Muscle of leg (tissue), 11 donors: Measurements from ENCODE around the gene IL21. TPM values are rescaled to one million over a fixed set of nuclear protein-coding genes. Genes with fewer than 3 reads are reported as not detected.
"Not testable (repeated sequence)": the region's sequence is repeated elsewhere in the genome, so short reads cannot be mapped to it uniquely, and the experiment has no call there.

Experiments used
- DNase-seq: peaks from one replicate; pipeline ENCODE4 v3.0.0; 2013
- H3K27ac ChIP-seq: one replicate; pipeline ENCODE4 v1.5.1; 2013; ENCODE audit warnings: mild to moderate bottlenecking, low read length, control low read depth
- H3K27me3 ChIP-seq: one replicate; pipeline ENCODE4 v1.6.1; 2013; ENCODE audit warnings: low read length; ENCODE audit not compliant: control insufficient read depth, insufficient read depth
- H3K36me3 ChIP-seq: one replicate; pipeline ENCODE4 v1.6.1; 2013; ENCODE audit warnings: low read length; ENCODE audit not compliant: control insufficient read depth, insufficient read depth
- H3K4me1 ChIP-seq: one replicate; pipeline ENCODE4 v1.6.1; 2013; ENCODE audit warnings: low read length; ENCODE audit not compliant: control insufficient read depth, insufficient read depth
- H3K4me3 ChIP-seq: one replicate; pipeline ENCODE4 v1.5.1; 2013; ENCODE audit warnings: low read length, control low read depth
- H3K9me3 ChIP-seq: replicated peaks from 2 replicates; pipeline ENCODE4 v1.6.1; 2013; ENCODE audit warnings: low read depth, low read length; ENCODE audit not compliant: control insufficient read depth
- WGBS: methylation state at CpG from one replicate; pipeline ENCODE4 v1.1.5; 2013; ENCODE audit warnings: missing lambda C conversion rate; ENCODE audit not compliant: insufficient coverage; 5-methylcytosine and 5-hydroxymethylcytosine counted together
- polyA plus RNA-seq, 8 donors: library from polyadenylated mRNA; unstranded; fragments of 120-200 nt; gene quantifications; one replicate each; pipeline versions ENCODE4 v1.2.1 to v1.2.3, GENCODE V29; 2013; ENCODE audit warnings: inconsistent platforms in 1 of 8, low replicate concordance in 1 of 8; ENCODE audit not compliant: insufficient read length in 8 of 8, insufficient read depth in 1 of 8
- total RNA-seq: library from RNA; stranded (reverse); fragments of 120-200 nt; gene quantifications from one replicate; pipeline ENCODE4 v1.2.4, GENCODE V29; 2013

Gene IL21
- total and polyA plus RNA-seq, 9 donors: 0.23 TPM; not detected in 8

DNA sequence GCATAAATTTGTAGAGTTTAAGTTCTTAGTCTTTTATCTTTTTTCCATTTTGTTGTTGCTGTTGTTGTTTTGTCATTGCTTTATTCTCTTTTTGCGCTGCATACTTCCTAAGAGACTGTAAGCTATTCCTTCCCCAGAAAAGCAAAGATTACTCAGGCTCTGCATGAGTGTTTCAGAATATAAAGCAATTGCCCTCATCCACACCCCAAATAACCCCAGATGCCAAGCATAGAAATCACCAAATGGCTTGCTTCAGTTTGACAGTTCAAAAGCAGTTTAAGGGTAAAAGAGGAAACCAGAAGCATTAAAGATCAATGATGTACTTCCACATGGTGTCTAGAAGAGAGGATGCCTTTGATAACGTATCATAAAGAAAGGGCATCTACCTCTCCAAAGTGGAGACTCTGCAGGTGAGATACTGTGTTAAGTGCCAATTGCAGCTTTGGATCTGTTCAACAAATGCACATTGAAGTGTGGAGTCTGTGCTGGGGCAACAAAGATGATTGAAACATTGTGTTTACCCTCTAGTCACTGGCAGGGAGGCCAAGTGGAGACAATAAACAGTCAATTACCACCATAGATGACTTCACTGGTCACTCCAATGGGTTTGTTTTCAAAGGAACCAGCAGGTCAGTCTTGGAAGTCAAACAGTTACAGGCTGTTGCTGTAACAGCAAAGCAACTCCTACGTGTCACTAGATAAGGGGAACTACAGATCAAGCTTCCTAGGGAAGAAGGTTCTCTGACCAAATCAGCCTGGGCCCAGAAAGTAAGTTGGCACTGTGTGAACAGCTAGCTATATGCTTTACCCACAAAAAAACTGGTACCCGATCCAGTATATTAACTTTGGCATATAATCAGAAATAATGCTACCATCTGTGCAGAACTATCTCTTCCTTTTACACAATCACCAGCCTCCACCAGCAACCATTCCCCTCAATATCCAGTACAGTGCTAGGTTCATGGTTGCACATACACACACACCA lies 40.6 kb upstream of the IL21 start:
- Histone ChIP-seq H3K4me3 (no peak overlapping the region), H3K27ac (no peak overlapping the region), H3K4me1 (no peaks in the 10 kb centered on the region), H3K27me3 (no peaks in the 10 kb centered on the region), H3K9me3 (peaks cover 5% of the 10 kb centered on the region), H3K36me3 (no peaks in the 10 kb centered on the region)
- no CpG with 5 or more reads among the region's 4 CpGs for WGBS
- DNase-seq: no peak

- WGBS: no CpG with 5 or more reads among the region's 1 CpG
- Histone ChIP-seq H3K9me3 (peaks cover 5% of the 10 kb centered on the region), H3K36me3 (no peaks in the 10 kb centered on the region), H3K27ac (no peak overlapping the region), H3K4me3 (no peak overlapping the region), H3K27me3 (no peaks in the 10 kb centered on the region), H3K4me1 (no peaks in the 10 kb centered on the region)
- DNase-seq: no peak
Observed at GRCh38 chr4:122658818-122659295, 38.0 kb upstream of the IL21 start.

DNA sequence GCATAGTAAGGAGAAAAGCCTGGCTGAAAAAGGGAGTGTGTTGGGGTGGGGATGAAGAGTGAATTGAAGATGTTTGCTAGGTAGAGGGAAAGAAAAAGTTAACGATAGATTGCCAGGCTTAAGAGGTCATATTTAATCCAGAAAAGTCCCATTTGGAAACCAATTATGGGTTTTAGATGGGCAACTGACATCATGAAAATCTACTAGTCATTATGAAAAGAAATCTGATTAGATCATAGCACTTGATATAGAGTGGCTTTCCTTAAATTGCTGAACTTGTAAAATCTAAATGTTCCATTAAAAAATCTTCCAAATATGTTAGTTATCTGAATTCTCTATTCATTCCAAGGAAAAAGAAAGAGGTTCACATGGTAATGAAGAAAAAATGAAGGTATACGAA lies 37.5 kb upstream of the IL21 start:
- Histone ChIP-seq H3K27ac (no peak overlapping the region), H3K4me1 (no peaks in the 10 kb centered on the region), H3K36me3 (no peaks in the 10 kb centered on the region), H3K27me3 (no peaks in the 10 kb centered on the region), H3K4me3 (no peak overlapping the region), H3K9me3 (peaks cover 5% of the 10 kb centered on the region)
- DNase-seq: no peak
- WGBS: no CpG with 5 or more reads among the region's 2 CpGs

GRCh38 chr4:122657553-122657952 lies 36.7 kb upstream of the IL21 start:
- Histone ChIP-seq H3K9me3 (peaks cover 5% of the 10 kb centered on the region), H3K4me1 (no peaks in the 10 kb centered on the region), H3K27ac (no peak overlapping the region), H3K4me3 (no peak overlapping the region), H3K36me3 (no peaks in the 10 kb centered on the region), H3K27me3 (no peaks in the 10 kb centered on the region)
- no peak for DNase-seq
- WGBS: no CpG with 5 or more reads among the region's 1 CpG

DNA sequence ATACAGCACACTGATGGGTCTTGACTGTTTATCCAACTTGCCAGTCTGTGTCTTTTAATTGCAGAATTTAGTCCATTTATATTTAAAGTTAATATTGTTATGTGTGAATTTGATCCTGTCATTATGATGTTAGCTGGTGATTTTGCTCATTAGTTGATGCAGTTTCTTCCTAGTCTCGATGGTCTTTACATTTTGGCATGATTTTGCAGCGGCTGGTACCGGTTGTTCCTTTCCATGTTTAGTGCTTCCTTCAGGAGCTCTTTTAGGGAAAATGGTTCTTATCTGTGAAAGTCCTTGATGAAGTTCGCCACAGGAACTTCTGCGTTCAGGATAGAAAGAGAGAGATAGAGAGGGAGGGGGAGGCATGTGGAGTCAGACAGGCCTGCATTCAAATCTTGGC lies 35.7 kb upstream of the IL21 start:
- not testable (repeated sequence) for H3K9me3 ChIP-seq, H3K36me3 ChIP-seq, H3K27ac ChIP-seq, H3K4me3 ChIP-seq, H3K27me3 ChIP-seq, DNase-seq, H3K4me1 ChIP-seq
- WGBS: 54% methylated on average over 2 of the region's 5 CpGs

- Histone ChIP-seq H3K27me3 (no peaks in the 10 kb centered on the region), H3K36me3 (no peaks in the 10 kb centered on the region), H3K9me3 (peaks cover 5% of the 10 kb centered on the region), H3K4me3 (no peak overlapping the region), H3K27ac (no peak overlapping the region), H3K4me1 (no peaks in the 10 kb centered on the region)
- peak; percentile 38 for DNase-seq
- no CpG with 5 or more reads among the region's 3 CpGs for WGBS
Observed at GRCh38 chr4:122652379-122652778, 31.5 kb upstream of the IL21 start.

DNA sequence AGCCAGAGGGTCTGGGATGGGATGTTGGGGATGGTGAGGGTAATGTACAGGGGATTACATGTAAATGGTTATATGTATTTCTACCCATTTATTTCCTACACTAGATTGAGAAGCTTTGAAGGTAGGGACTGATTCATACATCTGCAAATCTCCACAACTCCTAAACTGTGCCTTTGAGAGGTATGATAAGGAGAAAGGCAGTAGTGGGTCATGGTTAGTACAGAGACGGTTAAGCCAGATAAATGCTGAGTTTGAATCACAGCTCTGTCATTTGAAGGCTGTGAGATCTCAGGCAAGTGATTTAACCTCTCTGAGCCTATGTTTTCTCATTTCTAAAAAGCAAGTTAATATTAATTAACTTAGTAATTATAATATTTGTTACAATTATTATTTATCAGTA lies 29.3 kb upstream of the IL21 start:
- H3K4me3 ChIP-seq: no peak overlapping the region
- no CpG with 5 or more reads among the region's 1 CpG for WGBS
- no peak overlapping the region for H3K27ac ChIP-seq
- H3K27me3 ChIP-seq: no peaks in the 10 kb centered on the region
- H3K4me1 ChIP-seq: no peaks in the 10 kb centered on the region
- DNase-seq: no peak
- no peaks in the 10 kb centered on the region for H3K9me3 ChIP-seq
- H3K36me3 ChIP-seq: no peaks in the 10 kb centered on the region

GRCh38 chr4:122647656-122648055 lies 26.8 kb upstream of the IL21 start:
- H3K36me3 ChIP-seq: no peaks in the 10 kb centered on the region
- no peaks in the 10 kb centered on the region for H3K9me3 ChIP-seq
- no CpG with 5 or more reads among the region's 3 CpGs for WGBS
- no peak overlapping the region for H3K4me3 ChIP-seq
- no peaks in the 10 kb centered on the region for H3K4me1 ChIP-seq
- H3K27ac ChIP-seq: no peak overlapping the region
- no peaks in the 10 kb centered on the region for H3K27me3 ChIP-seq
- DNase-seq: no peak

DNA sequence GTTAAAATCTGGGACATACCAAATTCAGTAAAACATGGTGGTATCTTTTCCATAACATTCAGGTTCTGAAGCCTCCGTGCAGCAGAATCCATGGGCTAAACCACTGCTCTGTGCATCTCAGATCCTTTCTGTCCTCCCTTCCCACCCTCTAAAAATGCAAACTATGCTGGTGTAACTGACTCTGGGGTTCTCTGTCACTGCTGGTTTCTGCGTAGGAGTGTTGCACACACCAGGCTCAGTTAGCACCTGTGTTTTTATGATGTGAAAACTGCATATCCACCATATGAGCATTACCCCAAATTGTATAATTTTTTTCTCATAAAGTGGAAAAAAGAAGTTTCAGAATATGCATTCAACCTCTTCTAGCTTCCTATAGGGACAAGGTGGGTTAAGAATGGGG lies 22.4 kb upstream of the IL21 start:
- Histone ChIP-seq H3K4me1 (no peaks in the 10 kb centered on the region), H3K36me3 (no peaks in the 10 kb centered on the region), H3K4me3 (no peak overlapping the region), H3K9me3 (no peaks in the 10 kb centered on the region), H3K27ac (no peak overlapping the region), H3K27me3 (no peaks in the 10 kb centered on the region)
- no peak for DNase-seq
- WGBS: no CpG with 5 or more reads among the region's 2 CpGs

DNA sequence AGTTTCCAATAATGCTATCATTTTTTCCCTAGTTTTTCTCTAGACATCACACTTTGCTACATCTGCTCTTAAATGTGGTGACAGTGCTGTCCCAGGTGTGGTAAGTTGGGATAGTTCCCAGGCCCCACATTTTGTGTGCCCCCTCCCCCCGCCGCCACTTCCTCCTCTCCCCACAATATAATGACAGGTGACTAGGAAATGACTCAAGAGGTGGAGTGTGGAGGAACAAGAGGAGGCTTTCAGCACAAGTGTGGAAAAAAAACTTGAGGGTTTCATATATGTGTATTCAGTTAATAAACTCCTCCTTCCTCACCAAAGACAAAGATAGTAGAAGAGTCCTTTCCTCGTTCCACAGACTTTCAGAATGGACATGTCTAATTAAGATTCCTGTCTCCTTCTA lies 18.3 kb upstream of the IL21 start:
- Histone ChIP-seq H3K27ac (no peak overlapping the region), H3K36me3 (no peaks in the 10 kb centered on the region), H3K27me3 (no peaks in the 10 kb centered on the region), H3K4me1 (no peaks in the 10 kb centered on the region), H3K4me3 (no peak overlapping the region), H3K9me3 (no peaks in the 10 kb centered on the region)
- DNase-seq: no peak
- WGBS: no CpG with 5 or more reads among the region's 3 CpGs
